ENCODE measurements around the gene INIP. TPM values are rescaled to one million over a fixed set of nuclear protein-coding genes. Genes with fewer than 3 reads are reported as not detected.

INIP gene
- total and polyA plus RNA-seq, 9 of the 15 experiments (the other 6 are each of a cell fraction or from before 2014, with no cell fraction given): 11.9 to 87.9 (median 37.3) TPM

GRCh38 chr9:112762726-112763518, 45.0 kb upstream of the INIP start (continued):
- TF ChIP-seq, protein P1, sequence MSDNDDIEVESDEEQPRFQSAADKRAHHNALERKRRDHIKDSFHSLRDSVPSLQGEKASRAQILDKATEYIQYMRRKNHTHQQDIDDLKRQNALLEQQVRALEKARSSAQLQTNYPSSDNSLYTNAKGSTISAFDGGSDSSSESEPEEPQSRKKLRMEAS (CRISPR knock-in tag; IDR thresholded peaks at IDR 0.05): no peak
- TF ChIP-seq ZNF586 (CRISPR knock-in tag; conservative IDR thresholded peaks at IDR 0.05) (no peak), ZNF707 (CRISPR knock-in tag; conservative IDR thresholded peaks at IDR 0.05) (no peak)

DNA sequence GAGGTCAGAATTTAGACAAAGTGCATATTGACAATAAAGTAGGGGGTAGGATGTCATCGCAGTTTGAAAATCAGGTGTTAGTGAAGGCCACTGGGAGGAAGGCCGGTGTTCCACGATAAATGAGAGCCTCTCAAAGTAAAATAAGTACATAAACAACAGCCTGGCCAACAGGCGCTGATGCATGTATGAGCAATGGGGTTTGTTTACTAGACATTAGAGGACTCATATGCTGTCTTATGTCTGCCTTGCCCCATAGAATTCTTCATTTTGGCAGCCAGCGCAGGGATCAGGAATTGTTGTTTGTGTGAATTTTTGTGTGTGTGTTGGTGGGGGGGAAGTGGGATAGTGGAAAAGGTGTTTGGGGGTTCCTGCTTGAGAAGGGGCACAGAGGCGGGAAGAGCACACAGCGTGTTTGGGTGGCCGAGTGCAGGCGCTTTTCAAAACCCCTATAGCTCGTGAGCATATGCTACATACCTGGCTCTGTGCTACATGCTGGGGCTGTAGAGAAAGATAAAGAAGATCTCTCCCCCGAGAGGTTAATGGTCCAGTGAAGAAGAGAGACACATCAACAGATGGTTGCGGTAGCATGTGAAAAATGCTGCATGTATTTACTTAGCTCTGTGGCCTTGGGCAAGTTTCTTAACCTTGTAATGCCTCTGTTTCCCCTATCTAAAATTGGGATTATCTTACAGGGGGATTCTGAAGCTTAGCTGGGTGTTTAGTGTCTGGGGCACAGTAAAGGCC, 44.2 kb upstream of the INIP start:
- ChIA-PET CTCF (ENCODE audit: low intra/inter-chr PET ratio) (no interaction called here), POLR2A (interaction anchor here (1.0 to 1.2 kb wide), 2 partner anchors 9 to 17 kb away, joined by 3 read pairs; no protein-coding TSS in a partner anchor)
- FAIRE-seq (no peak), ATAC-seq (peak; percentile 42), DNase-seq (ENCODE audit: extremely low read depth in 1 of 4, low spot score in 3 of 4) (no peak)
- Histone ChIP-seq H2AFZ (ENCODE audit: low read depth, low read length) (no peak overlapping the region), H3K9me1 (ENCODE audit: control insufficient read depth, insufficient read depth, low read length) (no peaks in the 10 kb centered on the region), H3K9ac (ENCODE audit: insufficient read depth in 1 of 2, low read depth in 2 of 2, low read length in 2 of 2) (peak overlapping the region in 1 of 2 experiments; percentile 53; a peak in 1 of 4 replicates), H3K9me3 (replicated peaks; ENCODE audit: control insufficient read depth, insufficient read depth, low read depth, low read length) (no peaks in the 10 kb centered on the region), H3K4me1 (replicated peaks in 1 of 2; ENCODE audit: control insufficient read depth in 2 of 2, insufficient read depth in 2 of 2, low read length in 2 of 2) (peaks cover 9 to 20% of the 10 kb centered on the region in 2 experiments; a peak in 4 of 5 replicates), H3K4me3 (no peak overlapping the region), H4K20me1 (replicated peaks; ENCODE audit: control insufficient read depth, insufficient read depth, low read length) (peaks cover 14% of the 10 kb centered on the region; the same call in 1 of the 2 replicates), H3K27me3 (ENCODE audit: control insufficient read depth in 2 of 2, insufficient read depth in 2 of 2, low read length in 2 of 2) (no peaks in the 10 kb centered on the region), H3K27ac (ENCODE audit: extremely low read depth, low read depth, low read length) (no peak overlapping the region), H3K36me3 (ENCODE audit: control insufficient read depth, insufficient read depth, low read length) (no peaks in the 10 kb centered on the region), H3K79me2 (ENCODE audit: control insufficient read depth, insufficient read depth, low read length) (no peaks in the 10 kb centered on the region), H3K4me2 (ENCODE audit: insufficient read depth, low read length) (no peak overlapping the region)
- 36% methylated on average over 12 of the region's 12 CpGs for WGBS (ENCODE audit: insufficient coverage, low coverage, missing lambda C conversion rate)
- intact Hi-C loops (cut with micrococcal nuclease) (no loop called here), in situ Hi-C loops (cut with MboI) (no loop called here)
- no TSS peak for BruUV-seq (replicated peaks)
- TF ChIP-seq, protein P2, sequence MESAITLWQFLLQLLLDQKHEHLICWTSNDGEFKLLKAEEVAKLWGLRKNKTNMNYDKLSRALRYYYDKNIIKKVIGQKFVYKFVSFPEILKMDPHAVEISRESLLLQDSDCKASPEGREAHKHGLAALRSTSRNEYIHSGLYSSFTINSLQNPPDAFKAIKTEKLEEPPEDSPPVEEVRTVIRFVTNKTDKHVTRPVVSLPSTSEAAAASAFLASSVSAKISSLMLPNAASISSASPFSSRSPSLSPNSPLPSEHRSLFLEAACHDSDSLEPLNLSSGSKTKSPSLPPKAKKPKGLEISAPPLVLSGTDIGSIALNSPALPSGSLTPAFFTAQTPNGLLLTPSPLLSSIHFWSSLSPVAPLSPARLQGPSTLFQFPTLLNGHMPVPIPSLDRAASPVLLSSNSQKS (CRISPR knock-in tag; IDR thresholded peaks at IDR 0.05): no peak
- no peak for TF ChIP-seq U2AF1 (optimal IDR thresholded peaks at IDR 0.05; ENCODE audit: low read depth, low read length)
- no peak for TF ChIP-seq ZNF224 (CRISPR knock-in tag; IDR thresholded peaks at IDR 0.05)
- TF ChIP-seq MBD2 (IDR thresholded peaks at IDR 0.05; ENCODE audit: borderline replicate concordance, low read depth): no peak
- TF ChIP-seq, protein P3, sequence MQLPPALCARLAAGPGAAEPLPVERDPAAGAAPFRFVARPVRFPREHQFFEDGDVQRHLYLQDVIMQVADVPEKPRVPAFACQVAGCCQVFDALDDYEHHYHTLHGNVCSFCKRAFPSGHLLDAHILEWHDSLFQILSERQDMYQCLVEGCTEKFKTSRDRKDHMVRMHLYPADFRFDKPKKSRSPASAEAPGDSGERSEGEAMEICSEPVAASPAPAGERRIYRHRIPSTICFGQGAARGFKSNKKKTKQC (CRISPR knock-in tag; IDR thresholded peaks at IDR 0.05): no peak
- peak; percentile 19 for TF ChIP-seq PRDM10 (IDR thresholded peaks at IDR 0.05; ENCODE audit: partially characterized antibody)
- no peak for TF ChIP-seq POLR3G (IDR thresholded peaks at IDR 0.05; ENCODE audit: extremely low read depth, insufficient read length, insufficient replicate concordance)
